HG02840 (cell line): ENCODE data around the gene TOP2A.

Experiments
- ATAC-seq: cut with Tn5 transposase; IDR thresholded peaks from one replicate; pipeline ENCODE4 v1.9.1; 2021; ENCODE audit warnings: mild to moderate bottlenecking, moderate library complexity, moderate number of reproducible peaks; ENCODE audit not compliant: unreplicated experiment, low FRiP score

TOP2A gene

GRCh38 chr17:40417609-40418427 is at the start of gene TOP2A:
TOP2A (minus strand) TSS chr17:40417896; CDS start chr17:40417791, 105 bp downstream.
- ATAC-seq: peak; percentile 93

- no peak for ATAC-seq
Measured at GRCh38 chr17:40467281-40467867, 49.7 kb upstream of the TOP2A start.

GRCh38 chr17:40466298-40466971 is 48.7 kb upstream of the TOP2A start:
- no peak for ATAC-seq

- ATAC-seq: no peak
Measured at GRCh38 chr17:40464392-40464855, 46.7 kb upstream of the TOP2A start.

GRCh38 chr17:40463122-40463550 is 45.4 kb upstream of the TOP2A start:
- ATAC-seq: no peak

- no peak for ATAC-seq
Measured at GRCh38 chr17:40462343-40463121, 44.8 kb upstream of the TOP2A start.

- no peak for ATAC-seq
Measured at GRCh38 chr17:40461732-40462342, 44.1 kb upstream of the TOP2A start.

- ATAC-seq: no peak
Measured at GRCh38 chr17:40460968-40461731, 43.5 kb upstream of the TOP2A start.

GRCh38 chr17:40460604-40460967 is 42.9 kb upstream of the TOP2A start:
- ATAC-seq: no peak

GRCh38 chr17:40459636-40460603 is 42.2 kb upstream of the TOP2A start:
- no peak for ATAC-seq

GRCh38 chr17:40458851-40459482 is 41.3 kb upstream of the TOP2A start:
- ATAC-seq: no peak

- ATAC-seq: no peak
Measured at GRCh38 chr17:40457964-40458791, 40.5 kb upstream of the TOP2A start.

- ATAC-seq: no peak
Measured at GRCh38 chr17:40457369-40457768, 39.7 kb upstream of the TOP2A start.

- ATAC-seq: no peak
Measured at GRCh38 chr17:40456396-40456951, 38.8 kb upstream of the TOP2A start.

GRCh38 chr17:40454613-40454995 is 36.9 kb upstream of the TOP2A start:
- ATAC-seq: no peak

GRCh38 chr17:40453881-40454612 is 36.4 kb upstream of the TOP2A start:
- ATAC-seq: no peak
